Measurements from ENCODE around the gene CYP19A1.

CYP19A1 gene

DNA sequence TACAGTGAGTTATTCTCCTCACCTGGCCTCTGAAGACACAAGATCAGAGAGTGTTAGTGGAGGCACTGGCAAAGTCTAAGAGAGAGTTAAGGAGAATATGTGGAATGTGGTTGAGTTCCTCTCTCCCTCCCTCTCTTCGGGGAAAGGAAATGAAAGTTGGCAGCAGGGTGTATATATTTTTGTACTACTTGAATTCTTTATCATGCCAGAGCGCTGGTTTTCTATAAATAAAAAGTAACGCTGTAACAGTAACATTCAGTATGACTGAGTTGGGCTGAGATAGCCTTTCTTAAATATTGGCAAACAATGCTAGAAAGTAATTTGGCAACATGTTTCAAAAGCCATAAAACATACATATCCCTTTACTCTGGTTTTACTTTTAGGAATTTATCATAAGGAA lies 166.2 kb downstream of the CYP19A1 start:
- no peak for DNase-seq

DNA sequence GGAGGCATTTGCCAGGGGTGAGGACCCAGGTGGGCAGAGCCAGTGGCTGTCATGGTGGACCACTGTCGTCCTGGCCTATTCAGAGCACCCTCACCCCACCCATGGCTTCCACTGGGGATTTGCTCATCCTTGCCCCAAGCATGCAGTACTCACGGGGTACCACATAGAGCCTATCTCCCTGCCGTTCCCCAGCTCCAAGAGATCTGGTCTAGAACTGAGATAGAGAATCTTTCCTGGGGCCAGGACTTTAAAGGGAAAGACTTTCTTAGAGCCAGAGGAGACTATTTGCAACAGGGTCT lies 166.8 kb downstream of the CYP19A1 start:
- DNase-seq = no peak

DNA sequence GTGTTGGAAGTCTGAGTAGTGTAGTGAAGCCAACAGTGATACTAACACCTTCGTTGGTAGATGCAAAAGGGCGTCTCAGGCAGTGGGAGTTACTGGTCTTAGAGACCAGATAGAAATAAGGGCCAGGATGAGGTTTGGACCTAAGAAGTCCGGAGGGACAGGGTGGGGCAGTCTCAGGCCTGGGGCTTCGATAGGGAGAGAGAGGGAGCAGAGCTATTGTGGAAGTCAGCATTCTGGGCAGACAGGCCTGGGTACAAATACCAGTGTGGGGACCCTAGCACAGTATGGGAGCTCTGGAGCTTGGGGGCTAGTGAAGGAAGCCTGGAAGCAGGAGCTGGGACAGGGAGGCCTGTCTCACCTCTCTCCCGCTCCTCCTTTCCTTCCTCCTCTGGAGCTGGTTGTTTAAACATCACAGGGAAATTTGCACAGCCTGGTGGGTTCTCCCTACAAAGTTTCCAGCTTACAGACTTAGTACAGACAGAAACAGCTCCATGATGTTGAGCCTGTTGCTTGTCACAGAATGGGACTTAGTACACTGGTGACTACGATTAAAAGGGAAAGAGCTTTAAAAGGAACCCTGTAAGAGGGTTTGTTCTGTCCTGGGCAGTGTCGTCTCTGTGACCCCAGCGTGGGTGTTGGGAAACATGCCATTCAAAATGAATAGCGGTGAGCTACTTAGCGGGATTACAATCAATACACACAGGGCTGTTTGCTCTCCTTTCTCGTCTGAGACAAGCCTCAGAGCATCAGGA lies 167.3 kb downstream of the CYP19A1 start:
- DNase-seq = no peak

DNA sequence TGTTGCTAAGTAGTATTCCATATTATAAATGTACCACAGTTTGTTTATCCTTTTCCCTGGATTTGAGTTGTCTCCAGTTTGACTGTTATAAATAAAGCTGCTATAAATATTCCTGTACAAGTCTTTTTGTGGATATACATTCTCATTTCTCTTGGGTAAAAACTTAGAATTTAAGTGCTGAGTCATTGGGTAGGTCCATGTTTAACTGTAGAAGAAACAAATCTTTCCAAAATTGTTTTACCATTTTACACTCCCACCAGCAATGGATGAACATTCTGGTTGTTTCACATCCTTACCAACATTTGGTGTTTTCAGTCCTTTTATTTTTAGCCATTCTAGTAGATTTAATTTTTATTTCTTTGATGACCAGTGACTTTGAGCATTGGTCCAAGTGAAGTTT lies 169.7 kb downstream of the CYP19A1 start:
- no peak for DNase-seq

- DNase-seq = no peak
These were observed 174.6 kb downstream of the CYP19A1 start for GRCh38 chr15:51163843-51164242.

- peak; percentile 68 for DNase-seq
These were observed 175.3 kb downstream of the CYP19A1 start for GRCh38 chr15:51162865-51163762.

GRCh38 chr15:51161491-51162220 lies 176.7 kb downstream of the CYP19A1 start:
- DNase-seq = no peak

DNA sequence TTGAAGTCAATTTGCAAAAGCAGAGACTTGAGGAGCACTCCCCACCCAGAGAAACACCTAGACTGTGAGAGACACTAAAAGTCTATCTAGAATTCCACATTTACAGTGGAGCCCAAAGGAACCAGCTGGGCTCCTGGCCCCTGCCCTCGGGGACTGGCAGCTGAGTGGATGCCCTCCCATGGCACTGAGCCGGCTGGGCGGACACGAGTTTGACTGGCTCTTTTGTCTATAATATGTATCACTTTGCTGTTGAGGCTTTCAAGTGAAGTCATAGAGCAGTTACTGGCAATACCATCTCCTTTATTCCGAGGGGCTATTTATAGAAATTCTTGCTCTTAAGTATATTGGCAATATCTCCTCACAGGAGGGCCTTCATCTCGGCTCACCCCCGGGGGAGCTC lies 177.9 kb downstream of the CYP19A1 start:
- DNase-seq = no peak

Data from activated CD4-positive, alpha-beta T cell treated with anti-CD3 and anti-CD28 coated beads, Interleukin-2, amount 50 U/mL, for 16 hours (primary cell).